Activated naive CD4-positive, alpha-beta T cell treated with anti-CD3 and anti-CD28 coated beads for 36 hours (primary cell): Measurements from ENCODE around the gene ATP23. TPM values are rescaled to one million over a fixed set of nuclear protein-coding genes. Genes with fewer than 3 reads are reported as not detected.

ENCODE experiments used
- CTCF ChIA-PET: fragments of 350-600 bp; sonication (Branson Sonifier 250); formaldehyde crosslinking; loops from one replicate; lab custom pipeline; 2021; ENCODE audit warnings: antibody characterized with exemption; lab: Charles Lee
- DNase-seq: peaks from one replicate; pipeline ENCODE4 v3.0.0-alpha.2; 2020
- H3K27ac Mint-ChIP-seq: one replicate; pipeline ENCODE4 v1.8.0; 2021; ENCODE audit warnings: mild to moderate bottlenecking, mixed read lengths
- H3K27me3 Mint-ChIP-seq: one replicate; pipeline ENCODE4 v1.8.0; 2021; ENCODE audit warnings: low read depth, mixed read lengths
- H3K36me3 Mint-ChIP-seq: one replicate; pipeline ENCODE4 v1.8.0; 2021; ENCODE audit warnings: low read depth, mixed read lengths
- H3K4me1 Mint-ChIP-seq: one replicate; pipeline ENCODE4 v1.8.0; 2021; ENCODE audit warnings: low read depth, mixed read lengths
- H3K4me3 Mint-ChIP-seq: one replicate; pipeline ENCODE4 v1.8.0; 2021; ENCODE audit warnings: mild to moderate bottlenecking, moderate library complexity, mixed read lengths
- H3K9me3 Mint-ChIP-seq: one replicate; pipeline ENCODE4 v1.8.0; 2021; ENCODE audit warnings: mixed read lengths
- intact Hi-C: fragments of 100-400 bp; cut with micrococcal nuclease; formaldehyde crosslinking; loops from one replicate; pipeline ENCODE4 v1.15.1; 2023
- total RNA-seq, 2 experiments: library from RNA; stranded (reverse); gene quantifications; one replicate each; pipeline ENCODE4 v1.2.3, GENCODE V29; 2021

The ATP23 gene
- total RNA-seq, 2 experiments from 2014 or later = 11.3 to 11.9 TPM

GRCh38 chr12:57898308-57898970 lies 42.9 kb upstream of the ATP23 start:
- CTCF ChIA-PET = interaction anchor here (0.6 to 16.1 kb wide), 17 partner anchors 9 to 149 kb away, joined by 3 to 255 read pairs (median 4); no protein-coding TSS in a partner anchor
- DNase-seq = peak; percentile 36
- intact Hi-C loops = loop anchor here (2.0 to 10.0 kb wide), 5 partner anchors 266 to 1699 kb away; partner anchors contain the start of genes ARHGAP9, B4GALNT1, DCTN2 and GLI1
- H3K4me3 Mint-ChIP-seq = peak overlapping the region; percentile 69
- no peaks in the 10 kb centered on the region for H3K9me3 Mint-ChIP-seq
- peak overlapping the region; percentile 99 for H3K27ac Mint-ChIP-seq
- no peaks in the 10 kb centered on the region for H3K36me3 Mint-ChIP-seq
- H3K27me3 Mint-ChIP-seq = no peaks in the 10 kb centered on the region
- H3K4me1 Mint-ChIP-seq = peaks cover 65% of the 10 kb centered on the region

- Mint-ChIP-seq H3K36me3 (no peaks in the 10 kb centered on the region), H3K9me3 (no peaks in the 10 kb centered on the region), H3K27me3 (no peaks in the 10 kb centered on the region), H3K4me3 (peak overlapping the region; percentile 69), H3K27ac (peak overlapping the region; percentile 99), H3K4me1 (peaks cover 60% of the 10 kb centered on the region)
- CTCF ChIA-PET = interaction anchor here (0.6 to 16.1 kb wide), 17 partner anchors 11 to 149 kb away, joined by 3 to 255 read pairs (median 4); no protein-coding TSS in a partner anchor
- intact Hi-C loops = loop anchor here (1.0 to 10.0 kb wide), 15 partner anchors 11 to 1698 kb away; partner anchors contain the start of genes ARHGAP9, ATP23, B4GALNT1 and CDK4
- DNase-seq = peak; percentile 95
These were observed 42.2 kb upstream of the ATP23 start for GRCh38 chr12:57899010-57899662.

GRCh38 chr12:57902478-57902969 lies 38.8 kb upstream of the ATP23 start:
- CTCF ChIA-PET = interaction anchor here (0.6 to 16.1 kb wide), 14 partner anchors 30 to 145 kb away, joined by 3 to 255 read pairs (median 7); partner anchors contain the start of genes AVIL, CTDSP2 and TSFM
- Mint-ChIP-seq H3K4me3 (no peak overlapping the region), H3K27me3 (peaks cover 5% of the 10 kb centered on the region), H3K36me3 (no peaks in the 10 kb centered on the region), H3K9me3 (no peaks in the 10 kb centered on the region), H3K27ac (no peak overlapping the region), H3K4me1 (peaks cover 35% of the 10 kb centered on the region)
- DNase-seq = no peak
- intact Hi-C loops = no loop called here

- Mint-ChIP-seq H3K4me3 (no peak overlapping the region), H3K9me3 (no peaks in the 10 kb centered on the region), H3K36me3 (no peaks in the 10 kb centered on the region), H3K27me3 (peaks cover 5% of the 10 kb centered on the region), H3K27ac (no peak overlapping the region), H3K4me1 (peaks cover 16% of the 10 kb centered on the region)
- DNase-seq = no peak
- CTCF ChIA-PET = interaction anchor here (0.6 to 16.1 kb wide), 34 partner anchors 9 to 271 kb away, joined by 3 to 255 read pairs (median 6); partner anchors contain the start of genes AVIL, B4GALNT1, CTDSP2 and CYP27B1
- intact Hi-C loops = no loop called here
These were observed 36.9 kb upstream of the ATP23 start for GRCh38 chr12:57904426-57904825.

GRCh38 chr12:57904848-57905811 lies 36.2 kb upstream of the ATP23 start:
- CTCF ChIA-PET = interaction anchor here (0.6 to 16.1 kb wide), 35 partner anchors 9 to 272 kb away, joined by 3 to 255 read pairs (median 6); partner anchors contain the start of genes AVIL, B4GALNT1, CTDSP2 and CYP27B1
- intact Hi-C loops = loop anchor here (1.0 kb wide), 6 partner anchors 31 to 322 kb away; partner anchors contain the start of gene TSFM
- peaks cover 11% of the 10 kb centered on the region for H3K4me1 Mint-ChIP-seq
- H3K4me3 Mint-ChIP-seq = peak overlapping the region; percentile 49
- no peaks in the 10 kb centered on the region for H3K9me3 Mint-ChIP-seq
- no peak overlapping the region for H3K27ac Mint-ChIP-seq
- no peaks in the 10 kb centered on the region for H3K36me3 Mint-ChIP-seq
- peak; percentile 93 for DNase-seq
- H3K27me3 Mint-ChIP-seq = peaks cover 5% of the 10 kb centered on the region

- Mint-ChIP-seq H3K27me3 (peaks cover 5% of the 10 kb centered on the region), H3K4me3 (no peak overlapping the region), H3K9me3 (no peaks in the 10 kb centered on the region), H3K36me3 (no peaks in the 10 kb centered on the region), H3K27ac (no peak overlapping the region), H3K4me1 (peaks cover 5% of the 10 kb centered on the region)
- intact Hi-C loops = loop anchor here (1.0 kb wide), 6 partner anchors 30 to 323 kb away; partner anchors contain the start of gene TSFM
- CTCF ChIA-PET = interaction anchor here (0.8 to 16.1 kb wide), 18 partner anchors 9 to 149 kb away, joined by 3 to 255 read pairs (median 10); partner anchors contain the start of genes AVIL, CTDSP2, CYP27B1 and TSFM
- DNase-seq = no peak
These were observed 35.4 kb upstream of the ATP23 start for GRCh38 chr12:57905812-57906475.

GRCh38 chr12:57906821-57907220 lies 34.5 kb upstream of the ATP23 start:
- peaks cover 5% of the 10 kb centered on the region for H3K27me3 Mint-ChIP-seq
- intact Hi-C loops = no loop called here
- H3K4me1 Mint-ChIP-seq = peaks cover 5% of the 10 kb centered on the region
- CTCF ChIA-PET = interaction anchor here (0.9 to 16.1 kb wide), 9 partner anchors 9 to 151 kb away, joined by 3 to 255 read pairs (median 9); partner anchors contain the start of genes CTDSP2, CYP27B1 and TSFM
- no peaks in the 10 kb centered on the region for H3K9me3 Mint-ChIP-seq
- no peak overlapping the region for H3K27ac Mint-ChIP-seq
- no peaks in the 10 kb centered on the region for H3K36me3 Mint-ChIP-seq
- DNase-seq = no peak
- H3K4me3 Mint-ChIP-seq = no peak overlapping the region

- CTCF ChIA-PET = interaction anchor here (0.9 to 16.1 kb wide), 7 partner anchors 10 to 151 kb away, joined by 3 to 255 read pairs (median 68); partner anchors contain the start of genes CTDSP2 and TSFM
- Mint-ChIP-seq H3K27ac (no peak overlapping the region), H3K36me3 (no peaks in the 10 kb centered on the region), H3K4me1 (peaks cover 5% of the 10 kb centered on the region), H3K27me3 (peaks cover 5% of the 10 kb centered on the region), H3K4me3 (no peak overlapping the region), H3K9me3 (no peaks in the 10 kb centered on the region)
- no peak for DNase-seq
- intact Hi-C loops = no loop called here
These were observed 34.1 kb upstream of the ATP23 start for GRCh38 chr12:57907281-57907680.

- Mint-ChIP-seq H3K36me3 (no peaks in the 10 kb centered on the region), H3K4me3 (no peak overlapping the region)
- CTCF ChIA-PET = interaction anchor here (1.0 to 16.1 kb wide), 5 partner anchors 13 to 102 kb away, joined by 3 to 255 read pairs (median 7); no protein-coding TSS in a partner anchor
These were observed 32.9 kb upstream of the ATP23 start for GRCh38 chr12:57908511-57908910.

GRCh38 chr12:57909056-57909455 lies 32.3 kb upstream of the ATP23 start:
- Mint-ChIP-seq H3K27ac (no peak overlapping the region), H3K27me3 (peaks cover 5% of the 10 kb centered on the region), H3K4me3 (no peak overlapping the region), H3K9me3 (no peaks in the 10 kb centered on the region), H3K36me3 (no peaks in the 10 kb centered on the region), H3K4me1 (peaks cover 5% of the 10 kb centered on the region)
- DNase-seq = no peak
- intact Hi-C loops = no loop called here
- CTCF ChIA-PET = interaction anchor here (1.0 to 16.1 kb wide), 5 partner anchors 13 to 147 kb away, joined by 3 to 255 read pairs (median 7); no protein-coding TSS in a partner anchor

More at GRCh38 chr12:57908511-57908910, 32.9 kb upstream of the ATP23 start:
- H3K4me1 Mint-ChIP-seq = peaks cover 5% of the 10 kb centered on the region
- intact Hi-C loops = no loop called here
- no peaks in the 10 kb centered on the region for H3K9me3 Mint-ChIP-seq
- peaks cover 5% of the 10 kb centered on the region for H3K27me3 Mint-ChIP-seq
- DNase-seq = no peak
- no peak overlapping the region for H3K27ac Mint-ChIP-seq
